Left lung (tissue), 10 donors: ENCODE results near the gene FAM3C. TPM values are rescaled to one million over a fixed set of nuclear protein-coding genes. Genes with fewer than 3 reads are reported as not detected.
A peak's percentile ranks its signal among the peaks of the same experiment; 100 is the strongest.
"Not testable (repeated sequence)": the region's sequence is repeated elsewhere in the genome, so short reads cannot be mapped to it uniquely, and the experiment has no call there.

Experiments used
- ATAC-seq: fragments of 200-7000 bp; cut with Tn5 transposase; one replicate; pipeline ENCODE4 v1.9.1; 2020; ENCODE audit warnings: moderate library complexity
- DNase-seq, 4 donors: peaks; one replicate each; pipeline ENCODE4 v3.0.0-alpha.2; 2013 to 2020
- H3K27ac ChIP-seq, 2 donors: fragments of 200-600 bp; sonication (generic) in 1 of 2; one replicate each; pipeline versions ENCODE4 v1.5.0 to v1.8.0; 2020 to 2021
- H3K27me3 ChIP-seq, 2 donors: fragments of 200-600 bp; sonication (generic) in 1 of 2; one replicate each; pipeline versions ENCODE4 v1.5.0 to v1.8.0; 2020 to 2021
- H3K36me3 ChIP-seq, 2 donors: fragments of 200-600 bp; sonication (generic) in 1 of 2; one replicate each; pipeline versions ENCODE4 v1.5.0 to v1.8.0; 2020 to 2021
- H3K4me1 ChIP-seq, 2 donors: fragments of 200-600 bp; one replicate each; pipeline ENCODE4 v1.8.0; 2021
- H3K4me3 ChIP-seq, 2 donors: fragments of 200-600 bp; sonication (generic) in 1 of 2; one replicate each; pipeline versions ENCODE4 v1.5.0 to v1.8.0; 2020 to 2021; ENCODE audit warnings: mild to moderate bottlenecking in 1 of 2
- H3K9me3 ChIP-seq, 2 donors: fragments of 200-600 bp; sonication (generic) in 1 of 2; one replicate each; pipeline versions ENCODE4 v1.5.0 to v1.8.0; 2020 to 2021
- intact Hi-C, 2 donors: fragments of 100-400 bp; cut with DNase I; formaldehyde crosslinking; loops; one replicate each; pipeline versions ENCODE4 v1.11.2 to v1.14.2; 2022
- polyA plus RNA-seq, 6 donors: library from polyadenylated mRNA; unstranded; fragments of 120-200 nt; gene quantifications; one replicate each; pipeline ENCODE4 v1.2.1, GENCODE V29; 2013; ENCODE audit not compliant: insufficient read length in 6 of 6
- total RNA-seq, 2 donors: library from RNA; stranded (reverse); fragmentation: NEBNext Ultra II Directional; extraction: Animal tissue kit (Norgen Biotek cat#: 25700); gene quantifications; one replicate each; pipeline ENCODE4 v1.2.1, GENCODE V29; 2021
- TF ChIP-seq, protein P1 (sequence below), 2 donors: fragments of 200-600 bp; sonication (generic) in 1 of 2; IDR thresholded peaks; one replicate each; pipeline versions ENCODE4 v1.5.0 to v1.8.0; 2021; ENCODE audit warnings: antibody characterized with exemption in 2 of 2
- donor health status: DM: no; HTN: yes; CAD: no.
- donor health status: DM: no; HTN: no; CAD: no.

FAM3C gene
- total and polyA plus RNA-seq, 8 donors: 44.1 to 78.4 (median 70.1) TPM

DNA sequence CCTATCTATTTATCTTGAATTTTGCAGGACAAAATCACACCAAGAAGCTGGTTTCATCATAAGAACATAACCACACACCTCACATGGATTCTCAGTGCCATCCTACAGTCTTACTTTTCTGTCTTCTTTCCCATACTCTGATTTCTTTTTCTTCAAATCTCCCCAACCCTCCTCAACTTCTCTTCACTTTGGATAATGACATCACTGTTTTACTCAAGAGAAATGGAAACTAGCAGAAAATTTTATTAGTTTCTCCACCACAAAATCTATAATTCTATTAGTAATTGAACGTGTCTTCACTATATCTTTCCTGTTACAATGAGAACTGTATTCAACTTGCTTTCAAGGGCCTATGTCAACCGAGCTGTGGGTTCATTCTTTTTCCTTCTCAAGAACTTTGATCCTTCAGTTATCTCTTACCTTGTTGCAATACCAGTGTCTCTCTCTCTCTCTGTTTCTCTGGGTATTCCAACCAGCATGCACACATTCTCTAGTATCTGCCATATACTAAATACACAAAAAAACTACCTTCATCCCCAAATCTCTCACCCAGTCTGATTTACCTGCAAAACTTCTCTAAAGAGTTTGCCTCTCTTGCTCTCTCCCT lies 35.4 kb upstream of the FAM3C start:
- intact Hi-C loops: no loop called here
- no peak for ATAC-seq
- no peaks in the 10 kb centered on the region for H3K4me1 ChIP-seq

DNA sequence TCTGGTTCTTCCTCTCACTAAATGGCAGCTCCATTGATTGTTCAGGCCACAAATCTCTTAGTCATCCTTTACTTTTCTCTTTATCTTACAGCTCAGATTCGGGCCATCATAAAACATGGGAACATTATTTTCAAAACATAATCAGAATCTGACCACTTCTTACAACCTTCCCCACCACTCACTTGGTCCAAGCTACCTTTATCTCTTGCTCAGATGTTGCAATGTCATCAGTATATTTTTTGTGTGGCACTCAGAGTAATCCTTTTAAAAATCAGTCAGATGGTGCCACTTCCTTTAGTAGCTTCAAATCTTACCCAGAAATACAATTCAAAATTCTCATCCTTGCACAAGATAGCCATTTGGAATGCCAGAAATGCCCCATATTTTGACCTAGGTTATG lies 34.5 kb upstream of the FAM3C start:
- H3K27me3 ChIP-seq: no peaks in the 10 kb centered on the region
- DNase-seq: no peak
- no peaks in the 10 kb centered on the region for H3K36me3 ChIP-seq
- H3K4me1 ChIP-seq: no peaks in the 10 kb centered on the region
- intact Hi-C loops: no loop called here
- TF ChIP-seq, protein P1, sequence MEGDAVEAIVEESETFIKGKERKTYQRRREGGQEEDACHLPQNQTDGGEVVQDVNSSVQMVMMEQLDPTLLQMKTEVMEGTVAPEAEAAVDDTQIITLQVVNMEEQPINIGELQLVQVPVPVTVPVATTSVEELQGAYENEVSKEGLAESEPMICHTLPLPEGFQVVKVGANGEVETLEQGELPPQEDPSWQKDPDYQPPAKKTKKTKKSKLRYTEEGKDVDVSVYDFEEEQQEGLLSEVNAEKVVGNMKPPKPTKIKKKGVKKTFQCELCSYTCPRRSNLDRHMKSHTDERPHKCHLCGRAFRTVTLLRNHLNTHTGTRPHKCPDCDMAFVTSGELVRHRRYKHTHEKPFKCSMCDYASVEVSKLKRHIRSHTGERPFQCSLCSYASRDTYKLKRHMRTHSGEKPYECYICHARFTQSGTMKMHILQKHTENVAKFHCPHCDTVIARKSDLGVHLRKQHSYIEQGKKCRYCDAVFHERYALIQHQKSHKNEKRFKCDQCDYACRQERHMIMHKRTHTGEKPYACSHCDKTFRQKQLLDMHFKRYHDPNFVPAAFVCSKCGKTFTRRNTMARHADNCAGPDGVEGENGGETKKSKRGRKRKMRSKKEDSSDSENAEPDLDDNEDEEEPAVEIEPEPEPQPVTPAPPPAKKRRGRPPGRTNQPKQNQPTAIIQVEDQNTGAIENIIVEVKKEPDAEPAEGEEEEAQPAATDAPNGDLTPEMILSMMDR (IDR thresholded peaks at IDR 0.05): no peak
- H3K27ac ChIP-seq: no peak overlapping the region
- no peaks in the 10 kb centered on the region for H3K9me3 ChIP-seq
- no peak for ATAC-seq
- no peak overlapping the region for H3K4me3 ChIP-seq

More for the DNA sequence above, 35.4 kb upstream of the FAM3C start:
- Histone ChIP-seq H3K36me3 (no peaks in the 10 kb centered on the region), H3K4me3 (no peak overlapping the region), H3K9me3 (no peaks in the 10 kb centered on the region), H3K27me3 (no peaks in the 10 kb centered on the region), H3K27ac (no peak overlapping the region)
- TF ChIP-seq, protein P1 (IDR thresholded peaks at IDR 0.05): no peak
- DNase-seq: no peak

DNA sequence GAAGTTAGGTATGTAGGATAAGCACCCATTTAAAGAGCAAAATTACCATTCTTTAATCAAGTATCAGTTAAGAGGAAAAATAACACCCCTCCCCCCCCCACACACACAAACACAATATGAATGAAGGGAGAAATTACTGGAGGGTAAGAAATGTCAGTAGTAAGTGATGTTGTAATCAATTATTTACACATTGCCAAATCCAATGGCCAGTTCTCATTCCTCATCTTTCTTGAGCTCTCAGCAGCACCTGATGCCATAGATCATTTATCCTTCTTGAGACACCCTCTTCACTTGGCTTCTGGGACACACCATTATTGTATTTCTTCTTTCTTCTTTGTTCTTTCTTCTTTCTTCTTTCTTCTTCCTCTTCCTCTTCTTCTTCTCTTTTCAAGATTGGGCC lies 33.7 kb upstream of the FAM3C start:
- no peak overlapping the region for H3K4me3 ChIP-seq
- no peak overlapping the region for H3K27ac ChIP-seq
- no peak for ATAC-seq
- no peaks in the 10 kb centered on the region for H3K9me3 ChIP-seq
- no peaks in the 10 kb centered on the region for H3K4me1 ChIP-seq
- intact Hi-C loops: no loop called here
- no peaks in the 10 kb centered on the region for H3K27me3 ChIP-seq
- TF ChIP-seq, protein P1 (IDR thresholded peaks at IDR 0.05): no peak
- no peak for DNase-seq
- H3K36me3 ChIP-seq: no peaks in the 10 kb centered on the region

DNA sequence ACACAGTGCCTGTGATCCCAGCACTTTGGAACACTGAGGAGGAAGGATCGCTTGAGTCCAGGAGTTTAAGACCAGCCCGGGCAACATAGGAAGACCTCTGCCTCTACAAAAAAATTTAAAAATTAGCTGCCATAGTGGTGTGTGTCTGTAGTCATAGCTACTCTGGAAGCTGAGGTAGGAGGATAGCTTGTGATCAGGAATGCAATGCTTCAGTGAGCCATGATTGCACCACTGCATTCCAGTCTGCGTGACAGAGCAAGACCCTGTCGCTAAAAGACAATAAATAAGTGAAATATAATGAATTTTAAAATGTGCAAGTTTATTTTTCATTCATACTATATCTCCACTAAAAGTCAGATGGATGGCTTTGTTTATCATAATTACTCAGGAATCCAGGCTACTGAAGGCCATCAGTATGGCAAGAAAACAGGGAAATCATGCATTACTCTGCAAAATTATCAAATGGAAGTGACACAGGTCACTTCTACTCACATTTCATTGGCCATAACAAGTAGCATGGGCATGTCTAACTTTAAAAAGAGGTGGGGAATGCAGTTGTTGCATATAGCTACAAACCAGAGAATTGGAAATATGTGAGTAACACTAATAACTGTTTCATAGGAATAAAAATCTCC lies 32.9 kb upstream of the FAM3C start:
- Histone ChIP-seq H3K27ac (no peak overlapping the region), H3K9me3 (no peaks in the 10 kb centered on the region)

DNA sequence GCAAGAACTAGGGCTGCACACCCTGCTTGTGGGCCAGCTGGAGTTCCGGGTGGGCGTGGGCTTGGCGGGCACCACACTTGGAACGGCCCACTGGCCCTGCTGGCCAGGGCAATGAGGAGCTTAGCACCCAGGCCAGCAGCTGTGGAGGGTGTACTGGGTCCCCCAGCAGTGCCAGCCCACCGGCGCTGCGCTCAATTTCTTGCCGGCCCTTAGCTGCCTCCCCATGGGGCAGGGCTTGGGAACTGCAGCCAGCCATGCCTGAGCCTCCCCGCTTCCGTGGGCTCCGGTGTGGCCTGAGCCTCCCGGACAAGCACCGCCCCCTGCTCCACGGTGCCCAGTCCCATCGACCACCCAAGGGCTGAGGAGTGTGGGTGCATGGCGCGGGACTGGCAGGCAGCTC lies 25.6 kb upstream of the FAM3C start:
- DNase-seq: peak in 1 of 4 donors; percentile 54
- H3K27ac ChIP-seq, H3K9me3 ChIP-seq, ATAC-seq, intact Hi-C loops, H3K27me3 ChIP-seq, H3K4me1 ChIP-seq, H3K36me3 ChIP-seq, H3K4me3 ChIP-seq: not testable (repeated sequence)

More for the DNA sequence above, 32.9 kb upstream of the FAM3C start:
- no peaks in the 10 kb centered on the region for H3K4me1 ChIP-seq
- no peaks in the 10 kb centered on the region for H3K36me3 ChIP-seq
- TF ChIP-seq, protein P1 (IDR thresholded peaks at IDR 0.05): no peak
- no peak overlapping the region for H3K4me3 ChIP-seq
- ATAC-seq: no peak
- no peaks in the 10 kb centered on the region for H3K27me3 ChIP-seq
- no peak for DNase-seq
- intact Hi-C loops: no loop called here
